GM18909 (cell line): Measurements from ENCODE around the gene TUBA4A.
"Not testable (repeated sequence)": the region's sequence is repeated elsewhere in the genome, so short reads cannot be mapped to it uniquely, and the experiment has no call there.

Experiments used
- ATAC-seq: cut with Tn5 transposase; IDR thresholded peaks from one replicate; pipeline ENCODE4 v1.9.1; 2021; ENCODE audit warnings: mild to moderate bottlenecking; ENCODE audit not compliant: unreplicated experiment, poor library complexity

Gene TUBA4A

GRCh38 chr2:219287580-219288265 is 34.0 kb upstream of the TUBA4A start:
- no peak for ATAC-seq

GRCh38 chr2:219287116-219287440 is 33.4 kb upstream of the TUBA4A start:
- ATAC-seq = not testable (repeated sequence)

GRCh38 chr2:219286436-219287115 is 32.9 kb upstream of the TUBA4A start:
- no peak for ATAC-seq

- ATAC-seq = no peak
These were observed 32.2 kb upstream of the TUBA4A start for GRCh38 chr2:219285894-219286425.

- no peak for ATAC-seq
These were observed 31.6 kb upstream of the TUBA4A start for GRCh38 chr2:219285373-219285735.

GRCh38 chr2:219284501-219285372 is 31.0 kb upstream of the TUBA4A start:
- no peak for ATAC-seq

GRCh38 chr2:219282943-219283581 is 29.3 kb upstream of the TUBA4A start:
- ATAC-seq = no peak

GRCh38 chr2:219282375-219282774 is 28.7 kb upstream of the TUBA4A start:
- no peak for ATAC-seq

GRCh38 chr2:219281588-219281987 is 27.9 kb upstream of the TUBA4A start:
- ATAC-seq = no peak

GRCh38 chr2:219280651-219281050 is 26.9 kb upstream of the TUBA4A start:
- no peak for ATAC-seq

- no peak for ATAC-seq
These were observed 26.3 kb upstream of the TUBA4A start for GRCh38 chr2:219279916-219280516.

- ATAC-seq = peak; percentile 88
These were observed 25.6 kb upstream of the TUBA4A start, which contains the start of gene DNAJB2 for GRCh38 chr2:219279151-219279915. DNAJB2 (plus strand) TSS chr2:219279366; CDS start chr2:219279834, 468 bp downstream.

GRCh38 chr2:219278655-219279150 is 25.0 kb upstream of the TUBA4A start:
- no peak for ATAC-seq

- peak; percentile 28 for ATAC-seq
These were observed 24.3 kb upstream of the TUBA4A start for GRCh38 chr2:219277703-219278654.

- no peak for ATAC-seq
These were observed 20.7 kb upstream of the TUBA4A start for GRCh38 chr2:219274361-219274921.

GRCh38 chr2:219273937-219274336 is 20.2 kb upstream of the TUBA4A start:
- ATAC-seq = no peak

GRCh38 chr2:219272995-219273394 is 19.3 kb upstream of the TUBA4A start:
- ATAC-seq = no peak

- ATAC-seq = no peak
These were observed 18.6 kb upstream of the TUBA4A start for GRCh38 chr2:219272356-219272755.
